GM18951 (cell line): Measurements from ENCODE around the gene BHLHA15.

Experiments used
- POLR2A ChIP-seq: IDR thresholded peaks from 4 replicates; pipeline ENCODE4 v1.6.1; 2011; ENCODE audit warnings: mild to moderate bottlenecking; ENCODE audit not compliant: insufficient read length, insufficient read depth; ENCODE audit errors: extremely low read depth
- in situ Hi-C: fragments of 300-500 bp; cut with MboI; formaldehyde crosslinking; loops from one replicate; pipeline ENCODE4 v1.12.0; 2022; ENCODE audit warnings: low sequenced_read_pairs, mixed read lengths, inconsistent platforms; ENCODE audit not compliant: unreplicated experiment

BHLHA15 gene

GRCh38 chr7:98229441-98229840 is 18.2 kb downstream of the BHLHA15 start:
- TF ChIP-seq POLR2A = no peak
- in situ Hi-C loops = no loop called here

- in situ Hi-C loops = no loop called here
- TF ChIP-seq POLR2A = no peak
Measured at GRCh38 chr7:98229991-98230745, 18.9 kb downstream of the BHLHA15 start.

- in situ Hi-C loops = no loop called here
- TF ChIP-seq POLR2A = no peak
Measured at GRCh38 chr7:98230746-98231471, 19.7 kb downstream of the BHLHA15 start.

GRCh38 chr7:98231493-98232262 is 20.4 kb downstream of the BHLHA15 start:
- in situ Hi-C loops = no loop called here
- no peak for TF ChIP-seq POLR2A

GRCh38 chr7:98232263-98232585 is 21.0 kb downstream of the BHLHA15 start:
- in situ Hi-C loops = no loop called here
- TF ChIP-seq POLR2A = no peak

GRCh38 chr7:98232799-98233198 is 21.6 kb downstream of the BHLHA15 start:
- in situ Hi-C loops = no loop called here
- no peak for TF ChIP-seq POLR2A

- no peak for TF ChIP-seq POLR2A
- in situ Hi-C loops = no loop called here
Measured at GRCh38 chr7:98233219-98234070, 22.2 kb downstream of the BHLHA15 start.

GRCh38 chr7:98234429-98235147 is 23.3 kb downstream of the BHLHA15 start:
- in situ Hi-C loops = no loop called here
- no peak for TF ChIP-seq POLR2A

- in situ Hi-C loops = no loop called here
- TF ChIP-seq POLR2A = no peak
Measured at GRCh38 chr7:98235901-98236300, 24.7 kb downstream of the BHLHA15 start.

GRCh38 chr7:98236355-98237185 is 25.3 kb downstream of the BHLHA15 start:
- in situ Hi-C loops = no loop called here
- TF ChIP-seq POLR2A = no peak

GRCh38 chr7:98238076-98238475 is 26.8 kb downstream of the BHLHA15 start:
- in situ Hi-C loops = no loop called here
- TF ChIP-seq POLR2A = no peak

- no peak for TF ChIP-seq POLR2A
- in situ Hi-C loops = no loop called here
Measured at GRCh38 chr7:98238976-98239375, 27.7 kb downstream of the BHLHA15 start.
